ENCODE measurements around the gene ZFR2. TPM values are rescaled to one million over a fixed set of nuclear protein-coding genes. Genes with fewer than 3 reads are reported as not detected.

Gene ZFR2
- total RNA-seq, 1 experiment from 2014 or later = not detected

GRCh38 chr19:3821857-3822364 lies 46.9 kb downstream of the ZFR2 start:
- Mint-ChIP-seq H3K36me3 (ENCODE audit: insufficient read depth, unreplicated experiment) (peaks cover 6% of the 10 kb centered on the region), H3K4me3 (ENCODE audit: unreplicated experiment) (no peak overlapping the region), H3K27ac (ENCODE audit: low read depth, unreplicated experiment) (no peak overlapping the region), H3K27me3 (ENCODE audit: insufficient read depth, unreplicated experiment) (peaks cover 32% of the 10 kb centered on the region), H3K9me3 (ENCODE audit: unreplicated experiment) (no peaks in the 10 kb centered on the region), H3K4me1 (ENCODE audit: insufficient read depth, unreplicated experiment) (no peaks in the 10 kb centered on the region)
- POLR2A ChIA-PET = no interaction called here
- CTCF ChIA-PET = interaction anchor here (0.6 to 1.4 kb wide), 5 partner anchors 25 to 1003 kb away, joined by 3 to 4 read pairs (median 3); no protein-coding TSS in a partner anchor
- BruUV-seq (replicated peaks) = no TSS peak
- DNase-seq (ENCODE audit: unreplicated experiment) = peak; percentile 8
- peak; percentile 94 for TF ChIP-seq CTCF (IDR thresholded peaks at IDR 0.05; ENCODE audit: unreplicated experiment)
- intact Hi-C loops (cut with micrococcal nuclease) = loop anchor here (10.0 kb wide), 1 partner anchor 57 kb away; the partner anchor contains the start of genes APBA3 and MRPL54

- no peak for DNase-seq (ENCODE audit: unreplicated experiment)
- no peak for TF ChIP-seq CTCF (IDR thresholded peaks at IDR 0.05; ENCODE audit: unreplicated experiment)
- Mint-ChIP-seq H3K27me3 (ENCODE audit: insufficient read depth, unreplicated experiment) (peaks cover 32% of the 10 kb centered on the region), H3K36me3 (ENCODE audit: insufficient read depth, unreplicated experiment) (peaks cover 6% of the 10 kb centered on the region), H3K4me3 (ENCODE audit: unreplicated experiment) (no peak overlapping the region), H3K4me1 (ENCODE audit: insufficient read depth, unreplicated experiment) (no peaks in the 10 kb centered on the region), H3K9me3 (ENCODE audit: unreplicated experiment) (no peaks in the 10 kb centered on the region), H3K27ac (ENCODE audit: low read depth, unreplicated experiment) (no peak overlapping the region)
- ChIA-PET POLR2A (no interaction called here), CTCF (interaction anchor here (1.4 kb wide), 1 partner anchor 28 kb away, joined by 3 read pairs; no protein-coding TSS in a partner anchor)
- BruUV-seq (replicated peaks) = no TSS peak
- intact Hi-C loops (cut with micrococcal nuclease) = loop anchor here (10.0 kb wide), 1 partner anchor 56 kb away; the partner anchor contains the start of genes APBA3 and MRPL54
Measured at GRCh38 chr19:3821156-3821555, 47.7 kb downstream of the ZFR2 start.

- TF ChIP-seq CTCF (IDR thresholded peaks at IDR 0.05; ENCODE audit: unreplicated experiment) = no peak
- peaks cover 6% of the 10 kb centered on the region for H3K36me3 Mint-ChIP-seq (ENCODE audit: insufficient read depth, unreplicated experiment)
- no peak overlapping the region for H3K27ac Mint-ChIP-seq (ENCODE audit: low read depth, unreplicated experiment)
- H3K4me3 Mint-ChIP-seq (ENCODE audit: unreplicated experiment) = no peak overlapping the region
- BruUV-seq (replicated peaks) = no TSS peak
- H3K27me3 Mint-ChIP-seq (ENCODE audit: insufficient read depth, unreplicated experiment) = peaks cover 21% of the 10 kb centered on the region
- ChIA-PET CTCF (no interaction called here), POLR2A (no interaction called here)
- DNase-seq (ENCODE audit: unreplicated experiment) = no peak
- no peaks in the 10 kb centered on the region for H3K4me1 Mint-ChIP-seq (ENCODE audit: insufficient read depth, unreplicated experiment)
- intact Hi-C loops (cut with micrococcal nuclease) = loop anchor here (10.0 kb wide), 1 partner anchor 55 kb away; the partner anchor contains the start of genes APBA3 and MRPL54
- no peaks in the 10 kb centered on the region for H3K9me3 Mint-ChIP-seq (ENCODE audit: unreplicated experiment)
Measured at GRCh38 chr19:3819989-3820388, 48.8 kb downstream of the ZFR2 start.

- POLR2A ChIA-PET = no interaction called here
Measured at GRCh38 chr19:3818918-3819317, 49.9 kb downstream of the ZFR2 start.

More at GRCh38 chr19:3818918-3819317, 49.9 kb downstream of the ZFR2 start:
- Mint-ChIP-seq H3K4me3 (ENCODE audit: unreplicated experiment) (no peak overlapping the region), H3K9me3 (ENCODE audit: unreplicated experiment) (no peaks in the 10 kb centered on the region), H3K36me3 (ENCODE audit: insufficient read depth, unreplicated experiment) (peaks cover 6% of the 10 kb centered on the region), H3K4me1 (ENCODE audit: insufficient read depth, unreplicated experiment) (no peaks in the 10 kb centered on the region), H3K27ac (ENCODE audit: low read depth, unreplicated experiment) (no peak overlapping the region), H3K27me3 (ENCODE audit: insufficient read depth, unreplicated experiment) (peaks cover 21% of the 10 kb centered on the region)
- TF ChIP-seq CTCF (IDR thresholded peaks at IDR 0.05; ENCODE audit: unreplicated experiment) = no peak
- intact Hi-C loops (cut with micrococcal nuclease) = no loop called here
- CTCF ChIA-PET = interaction anchor here (0.6 kb wide), 1 partner anchor 1457 kb away, joined by 4 read pairs; no protein-coding TSS in a partner anchor
- no peak for DNase-seq (ENCODE audit: unreplicated experiment)
- BruUV-seq (replicated peaks) = no TSS peak

Data from MCF 10A (cell line).